ENCODE results near the gene FAM3A.

GRCh38 chrX:154494715-154495114 lies 21.3 kb downstream of the FAM3A start:
- TF ChIP-seq, protein P1, sequence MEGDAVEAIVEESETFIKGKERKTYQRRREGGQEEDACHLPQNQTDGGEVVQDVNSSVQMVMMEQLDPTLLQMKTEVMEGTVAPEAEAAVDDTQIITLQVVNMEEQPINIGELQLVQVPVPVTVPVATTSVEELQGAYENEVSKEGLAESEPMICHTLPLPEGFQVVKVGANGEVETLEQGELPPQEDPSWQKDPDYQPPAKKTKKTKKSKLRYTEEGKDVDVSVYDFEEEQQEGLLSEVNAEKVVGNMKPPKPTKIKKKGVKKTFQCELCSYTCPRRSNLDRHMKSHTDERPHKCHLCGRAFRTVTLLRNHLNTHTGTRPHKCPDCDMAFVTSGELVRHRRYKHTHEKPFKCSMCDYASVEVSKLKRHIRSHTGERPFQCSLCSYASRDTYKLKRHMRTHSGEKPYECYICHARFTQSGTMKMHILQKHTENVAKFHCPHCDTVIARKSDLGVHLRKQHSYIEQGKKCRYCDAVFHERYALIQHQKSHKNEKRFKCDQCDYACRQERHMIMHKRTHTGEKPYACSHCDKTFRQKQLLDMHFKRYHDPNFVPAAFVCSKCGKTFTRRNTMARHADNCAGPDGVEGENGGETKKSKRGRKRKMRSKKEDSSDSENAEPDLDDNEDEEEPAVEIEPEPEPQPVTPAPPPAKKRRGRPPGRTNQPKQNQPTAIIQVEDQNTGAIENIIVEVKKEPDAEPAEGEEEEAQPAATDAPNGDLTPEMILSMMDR (conservative IDR thresholded peaks at IDR 0.05; ENCODE audit: low read depth, low read length) = no peak
- no peak for TF ChIP-seq EZH2 (IDR thresholded peaks at IDR 0.05; ENCODE audit: borderline replicate concordance, low read depth, low read length, poor library complexity, severe bottlenecking)

Measured in A673 (cell line).